ENCODE data around the gene ITGA5. TPM values are rescaled to one million over a fixed set of nuclear protein-coding genes. Genes with fewer than 3 reads are reported as not detected.
A peak's percentile ranks its signal among the peaks of the same experiment; 100 is the strongest.

The ITGA5 gene
- total and polyA plus RNA-seq, 9 of the 15 experiments (the other 6 are each of a cell fraction or from before 2014, with no cell fraction given) = 9.1 to 82.1 (median 47.4) TPM

DNA sequence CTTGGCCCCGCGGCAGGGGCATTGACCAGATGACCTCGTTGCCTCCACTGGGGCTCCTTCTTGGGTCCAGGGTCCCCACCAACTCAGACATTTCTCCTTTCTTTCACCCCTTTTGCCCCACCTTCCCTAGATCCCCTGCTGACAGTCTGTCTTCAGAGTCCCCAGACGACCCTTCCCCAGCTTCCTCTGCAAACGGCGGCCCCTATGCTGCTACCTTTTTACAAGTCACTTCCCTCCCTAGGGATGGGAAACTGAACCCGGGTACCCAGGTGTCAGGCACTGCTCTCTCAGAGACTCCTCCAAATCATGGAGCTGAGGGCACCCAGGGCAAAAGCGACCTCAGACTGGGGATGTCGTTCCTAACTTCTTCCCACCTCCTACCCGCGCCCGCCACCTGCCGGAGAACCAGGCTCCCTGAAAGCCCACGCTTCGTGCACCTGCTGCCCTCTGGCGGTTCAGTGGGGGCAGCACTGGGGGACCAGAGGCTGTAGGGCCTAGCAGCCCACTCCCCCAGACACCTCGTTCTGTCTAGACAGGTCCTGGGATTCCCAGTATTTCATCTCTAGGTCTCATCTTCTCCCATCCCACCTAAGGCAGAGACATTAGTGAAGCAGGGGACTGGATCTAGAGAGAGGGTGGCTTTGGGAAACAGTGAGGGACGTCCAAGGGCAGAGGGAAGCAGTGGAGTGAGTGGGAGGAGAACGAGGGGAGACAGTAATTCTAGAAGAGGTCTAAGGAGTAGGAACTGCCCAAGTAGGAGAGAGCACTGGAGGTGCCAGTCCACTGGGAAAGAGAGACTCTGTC lies 39.5 kb downstream of the ITGA5 start (continued):
- TF ChIP-seq, protein P1, sequence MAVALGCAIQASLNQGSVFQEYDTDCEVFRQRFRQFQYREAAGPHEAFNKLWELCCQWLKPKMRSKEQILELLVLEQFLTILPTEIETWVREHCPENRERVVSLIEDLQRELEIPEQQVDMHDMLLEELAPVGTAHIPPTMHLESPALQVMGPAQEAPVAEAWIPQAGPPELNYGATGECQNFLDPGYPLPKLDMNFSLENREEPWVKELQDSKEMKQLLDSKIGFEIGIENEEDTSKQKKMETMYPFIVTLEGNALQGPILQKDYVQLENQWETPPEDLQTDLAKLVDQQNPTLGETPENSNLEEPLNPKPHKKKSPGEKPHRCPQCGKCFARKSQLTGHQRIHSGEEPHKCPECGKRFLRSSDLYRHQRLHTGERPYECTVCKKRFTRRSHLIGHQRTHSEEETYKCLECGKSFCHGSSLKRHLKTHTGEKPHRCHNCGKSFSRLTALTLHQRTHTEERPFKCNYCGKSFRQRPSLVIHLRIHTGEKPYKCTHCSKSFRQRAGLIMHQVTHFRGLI (CRISPR knock-in tag; IDR thresholded peaks at IDR 0.05) = no peak
- no peak for TF ChIP-seq CAMTA2 (CRISPR knock-in tag; conservative IDR thresholded peaks at IDR 0.05)
- no peak for TF ChIP-seq ZNF23 (CRISPR knock-in tag; IDR thresholded peaks at IDR 0.05)
- TF ChIP-seq BRD9 (IDR thresholded peaks at IDR 0.05; ENCODE audit: low read depth, partially characterized antibody) = no peak
- TF ChIP-seq POLR2AphosphoS2 (IDR thresholded peaks at IDR 0.05; ENCODE audit: low read length) = no peak
- no peak for TF ChIP-seq ZFPM2 (CRISPR knock-in tag; IDR thresholded peaks at IDR 0.05)
- TF ChIP-seq ZBTB7A (IDR thresholded peaks at IDR 0.05; ENCODE audit: borderline replicate concordance, control insufficient read depth, low read depth, low read length) = peak; percentile 99
- peak; percentile 87; the same call in 1 of the 2 replicates for TF ChIP-seq GATAD2A (IDR thresholded peaks at IDR 0.05)
- TF ChIP-seq ZNF384 (IDR thresholded peaks at IDR 0.05; ENCODE audit: low read depth, low read length) = peak; percentile 53; the same call in 1 of the 2 replicates
- TF ChIP-seq ZNF830 (CRISPR knock-in tag; IDR thresholded peaks at IDR 0.05) = no peak
- peak; percentile 99 for TF ChIP-seq SMC3 (conservative IDR thresholded peaks at IDR 0.05; ENCODE audit: insufficient read depth, low read depth, low read length)
- TF ChIP-seq KAT7 (CRISPR knock-in tag; IDR thresholded peaks at IDR 0.05; ENCODE audit: borderline replicate concordance) = peak; percentile 82; the same call in 1 of the 2 replicates
- no peak for TF ChIP-seq HSF4 (CRISPR knock-in tag; IDR thresholded peaks at IDR 0.05; ENCODE audit: borderline replicate concordance)
- TF ChIP-seq SIRT6 (IDR thresholded peaks at IDR 0.05; ENCODE audit: low read depth, low read length) = no peak
- no peak for TF ChIP-seq ZNF354B (CRISPR knock-in tag; IDR thresholded peaks at IDR 0.05)
- no peak for TF ChIP-seq MECOM (CRISPR knock-in tag; IDR thresholded peaks at IDR 0.05)
- TF ChIP-seq SREBF1 (IDR thresholded peaks at IDR 0.05; ENCODE audit: borderline replicate concordance, low read depth, low read length) = no peak
- TF ChIP-seq SMARCA4 (IDR thresholded peaks at IDR 0.05) = peak; percentile 64
- TF ChIP-seq TAL1 (IDR thresholded peaks at IDR 0.05) = no peak
- no peak for TF ChIP-seq NBN (IDR thresholded peaks at IDR 0.05; ENCODE audit: low read depth)
- peak; percentile 39; the same call in 1 of the 2 replicates for TF ChIP-seq L3MBTL2 (IDR thresholded peaks at IDR 0.05)
- TF ChIP-seq, protein P2, sequence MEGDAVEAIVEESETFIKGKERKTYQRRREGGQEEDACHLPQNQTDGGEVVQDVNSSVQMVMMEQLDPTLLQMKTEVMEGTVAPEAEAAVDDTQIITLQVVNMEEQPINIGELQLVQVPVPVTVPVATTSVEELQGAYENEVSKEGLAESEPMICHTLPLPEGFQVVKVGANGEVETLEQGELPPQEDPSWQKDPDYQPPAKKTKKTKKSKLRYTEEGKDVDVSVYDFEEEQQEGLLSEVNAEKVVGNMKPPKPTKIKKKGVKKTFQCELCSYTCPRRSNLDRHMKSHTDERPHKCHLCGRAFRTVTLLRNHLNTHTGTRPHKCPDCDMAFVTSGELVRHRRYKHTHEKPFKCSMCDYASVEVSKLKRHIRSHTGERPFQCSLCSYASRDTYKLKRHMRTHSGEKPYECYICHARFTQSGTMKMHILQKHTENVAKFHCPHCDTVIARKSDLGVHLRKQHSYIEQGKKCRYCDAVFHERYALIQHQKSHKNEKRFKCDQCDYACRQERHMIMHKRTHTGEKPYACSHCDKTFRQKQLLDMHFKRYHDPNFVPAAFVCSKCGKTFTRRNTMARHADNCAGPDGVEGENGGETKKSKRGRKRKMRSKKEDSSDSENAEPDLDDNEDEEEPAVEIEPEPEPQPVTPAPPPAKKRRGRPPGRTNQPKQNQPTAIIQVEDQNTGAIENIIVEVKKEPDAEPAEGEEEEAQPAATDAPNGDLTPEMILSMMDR (IDR thresholded peaks at IDR 0.05 in 2 of 3, conservative IDR thresholded peaks at IDR 0.05 in 1 of 3; ENCODE audit: insufficient read depth in 2 of 3, low read depth in 1 of 3, low read length in 3 of 3) = peak; percentile 100
- peak; percentile 33 for TF ChIP-seq DACH1 (IDR thresholded peaks at IDR 0.05; ENCODE audit: partially characterized antibody)
- no peak for TF ChIP-seq POLR3G (IDR thresholded peaks at IDR 0.05; ENCODE audit: extremely low read depth, insufficient read length, insufficient replicate concordance)
- TF ChIP-seq ELF1 (tag; IDR thresholded peaks at IDR 0.05) = no peak
- TF ChIP-seq CREB1 (IDR thresholded peaks at IDR 0.05) = peak; percentile 17; the same call in 1 of the 2 replicates
- TF ChIP-seq CREB1 (CRISPR knock-in tag; IDR thresholded peaks at IDR 0.05) = peak; percentile 68
- no peak for TF ChIP-seq MAFF (IDR thresholded peaks at IDR 0.05; ENCODE audit: low read length)
- peak; percentile 52; the same call in 1 of the 2 replicates for TF ChIP-seq SMARCE1 (IDR thresholded peaks at IDR 0.05)
- 0 out of 4 replicates have a peak, but pooled peaks of 1 of the 2 experiments have one; percentile 15 for TF ChIP-seq TRIM24 (IDR thresholded peaks at IDR 0.05)
- no peak for TF ChIP-seq STAT5B (CRISPR knock-in tag; IDR thresholded peaks at IDR 0.05)
